Endometrial microvascular endothelial cells (primary cell): ENCODE data around the gene PLA2G4A. TPM values are rescaled to one million over a fixed set of nuclear protein-coding genes. Genes with fewer than 3 reads are reported as not detected.

ENCODE experiments used
- in situ Hi-C: cut with HindIII; loops from 2 replicates; pipeline ENCODE4 v1.10.0; 2017; ENCODE audit warnings: low sequenced_read_pairs, low pct_unique_long_range_greater_than_20kb; ENCODE audit errors: inconsistent ontology term
- total RNA-seq: library from RNA; depleted of rRNA; stranded (reverse); fragments of >200 nt; gene quantifications from one replicate; pipeline ENCODE4 v1.2.3, GENCODE V29; 2015; ENCODE audit errors: inconsistent ontology term

The PLA2G4A gene
- total RNA-seq, 1 donor from 2014 or later, result 0.28 TPM

DNA sequence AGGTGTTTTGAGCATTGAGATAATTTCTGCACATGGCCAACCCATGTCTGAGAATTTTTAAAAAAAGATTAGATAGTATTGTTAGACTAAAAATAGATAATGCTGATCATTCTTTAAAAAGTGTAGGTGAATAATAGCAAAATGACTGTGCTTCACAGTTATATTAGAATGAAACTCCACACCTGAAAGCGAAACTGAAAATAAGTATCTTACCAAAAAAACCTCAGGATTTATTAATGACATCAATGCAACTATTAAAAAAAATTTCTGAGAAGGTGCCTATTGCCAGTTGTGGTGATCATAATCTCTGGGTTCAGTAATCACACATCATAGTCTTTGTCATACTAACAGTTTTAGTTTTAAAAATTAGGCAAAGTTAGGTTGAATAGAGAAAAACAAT lies 36.5 kb downstream of the PLA2G4A start:
- in situ Hi-C loops, result no loop called here

GRCh38 chr1:186865857-186866256 lies 37.1 kb downstream of the PLA2G4A start:
- in situ Hi-C loops, result no loop called here

DNA sequence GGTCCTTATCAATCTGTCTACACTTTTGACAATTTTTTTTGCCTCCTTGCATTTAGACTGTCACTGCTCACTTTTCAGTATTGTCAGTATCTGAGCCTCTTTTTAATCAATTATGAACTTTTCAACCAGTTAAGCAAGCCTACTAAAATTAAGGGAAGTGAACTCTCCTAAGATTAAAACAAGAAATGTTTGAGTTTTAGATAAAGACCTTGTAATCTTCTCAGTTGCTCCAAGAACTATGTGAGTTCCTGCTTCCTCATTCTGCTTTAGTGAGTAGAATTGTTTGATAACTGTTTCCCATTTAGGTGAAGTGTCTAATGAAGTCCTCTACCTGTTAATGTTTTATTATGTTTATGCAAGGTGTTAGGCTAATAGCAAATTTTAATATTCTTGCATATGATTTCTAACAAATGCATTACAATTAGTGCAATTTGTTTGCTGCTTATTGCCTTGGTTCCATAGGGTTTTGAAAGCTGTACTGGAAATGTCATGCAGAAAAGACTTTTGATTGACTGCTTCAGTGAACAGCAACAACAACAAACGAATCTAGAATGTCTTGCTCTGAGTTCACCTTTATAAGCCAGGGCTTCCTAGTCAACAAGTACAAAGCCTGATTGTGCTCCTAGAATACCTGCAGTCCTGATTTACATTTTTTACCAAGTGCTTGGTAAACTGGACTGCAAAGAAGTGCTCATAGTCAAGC lies 40.9 kb downstream of the PLA2G4A start:
- in situ Hi-C loops, result no loop called here

DNA sequence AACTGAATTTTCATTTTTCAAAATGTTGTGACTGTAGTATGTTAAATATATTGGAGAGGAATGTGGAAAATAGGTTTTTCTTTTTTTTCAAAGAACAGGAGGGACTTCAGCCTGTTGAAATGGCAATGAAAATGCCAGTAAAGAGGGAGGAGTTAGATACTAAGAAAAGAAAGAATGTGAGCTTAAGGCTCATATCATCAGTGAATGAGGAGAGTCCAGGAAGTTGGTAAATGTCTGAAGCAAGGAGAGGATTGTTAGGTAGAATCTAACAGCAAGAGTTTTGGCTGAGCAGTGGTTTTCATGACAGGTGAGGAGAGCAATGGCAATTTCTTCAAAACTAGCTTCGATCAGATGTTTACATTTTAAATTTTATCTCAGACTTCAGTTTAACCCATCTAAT lies 43.0 kb downstream of the PLA2G4A start:
- in situ Hi-C loops, result no loop called here

GRCh38 chr1:186872291-186872690 lies 43.5 kb downstream of the PLA2G4A start:
- in situ Hi-C loops, result no loop called here

DNA sequence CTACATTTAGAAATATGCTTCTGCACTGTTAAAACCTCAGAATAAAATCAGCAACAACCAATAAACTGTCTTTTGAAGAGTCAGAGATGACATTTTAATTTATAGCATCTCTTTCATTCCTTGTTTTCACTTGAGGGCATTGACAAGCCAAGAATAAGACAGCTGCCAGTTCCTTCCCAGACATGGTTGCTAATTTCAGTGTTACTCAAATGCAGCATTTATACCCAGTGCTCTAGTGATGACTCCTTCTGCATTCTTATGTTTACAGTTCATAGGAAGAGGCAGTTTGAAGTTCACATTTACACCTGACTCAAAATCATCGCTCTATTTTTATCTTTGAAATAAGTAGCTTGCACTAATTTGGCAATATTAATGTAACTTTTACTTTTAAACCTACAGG lies 44.9 kb downstream of the PLA2G4A start:
- in situ Hi-C loops, result no loop called here

DNA sequence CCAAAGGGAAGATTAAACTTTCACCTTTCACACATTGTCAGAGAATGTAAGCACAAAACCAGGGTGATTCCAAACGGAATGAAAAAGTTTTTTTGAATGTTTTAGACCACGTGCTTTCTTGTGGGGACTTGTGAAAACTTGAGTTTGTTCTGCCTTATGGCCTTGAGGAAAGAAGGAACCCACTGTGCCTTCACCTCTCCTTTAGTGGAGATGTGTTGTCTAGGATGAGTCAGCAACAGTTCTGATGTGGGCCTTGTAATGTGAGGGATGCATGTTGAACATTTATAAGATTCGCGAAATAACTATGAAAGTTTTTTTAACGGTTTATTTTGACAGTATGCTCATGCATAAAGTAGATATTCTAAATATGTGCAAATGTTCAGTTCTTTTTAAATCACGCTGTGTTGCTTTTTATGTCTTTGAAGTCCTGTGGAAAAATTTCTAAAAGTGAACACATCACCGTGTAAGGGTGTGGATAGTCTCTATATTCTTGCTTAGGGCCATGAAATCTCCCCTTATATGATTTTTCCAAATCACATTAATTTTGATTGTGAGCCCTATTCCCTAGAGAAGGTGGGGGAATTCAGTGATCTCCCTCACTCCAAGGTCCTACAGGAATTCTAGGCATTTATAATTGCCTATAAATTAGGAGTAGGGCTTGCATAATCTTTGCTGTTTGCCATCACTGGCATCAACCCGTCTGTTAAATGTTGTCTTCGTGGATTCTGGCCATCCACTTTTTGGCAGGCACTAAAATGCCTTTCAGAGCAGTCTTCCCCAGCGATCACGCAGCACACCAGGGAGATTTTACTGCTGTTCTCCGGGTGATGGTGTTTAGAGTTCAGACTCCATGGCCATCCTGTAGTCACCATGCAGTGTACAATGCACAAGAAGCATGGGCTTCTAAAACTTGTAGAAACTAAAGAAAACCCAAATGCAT lies 47.4 kb downstream of the PLA2G4A start:
- in situ Hi-C loops, result no loop called here

GRCh38 chr1:186878356-186878755 lies 49.6 kb downstream of the PLA2G4A start:
- in situ Hi-C loops, result no loop called here

GRCh38 chr1:186880982-186881381 lies 52.2 kb downstream of the PLA2G4A start:
- in situ Hi-C loops, result no loop called here

DNA sequence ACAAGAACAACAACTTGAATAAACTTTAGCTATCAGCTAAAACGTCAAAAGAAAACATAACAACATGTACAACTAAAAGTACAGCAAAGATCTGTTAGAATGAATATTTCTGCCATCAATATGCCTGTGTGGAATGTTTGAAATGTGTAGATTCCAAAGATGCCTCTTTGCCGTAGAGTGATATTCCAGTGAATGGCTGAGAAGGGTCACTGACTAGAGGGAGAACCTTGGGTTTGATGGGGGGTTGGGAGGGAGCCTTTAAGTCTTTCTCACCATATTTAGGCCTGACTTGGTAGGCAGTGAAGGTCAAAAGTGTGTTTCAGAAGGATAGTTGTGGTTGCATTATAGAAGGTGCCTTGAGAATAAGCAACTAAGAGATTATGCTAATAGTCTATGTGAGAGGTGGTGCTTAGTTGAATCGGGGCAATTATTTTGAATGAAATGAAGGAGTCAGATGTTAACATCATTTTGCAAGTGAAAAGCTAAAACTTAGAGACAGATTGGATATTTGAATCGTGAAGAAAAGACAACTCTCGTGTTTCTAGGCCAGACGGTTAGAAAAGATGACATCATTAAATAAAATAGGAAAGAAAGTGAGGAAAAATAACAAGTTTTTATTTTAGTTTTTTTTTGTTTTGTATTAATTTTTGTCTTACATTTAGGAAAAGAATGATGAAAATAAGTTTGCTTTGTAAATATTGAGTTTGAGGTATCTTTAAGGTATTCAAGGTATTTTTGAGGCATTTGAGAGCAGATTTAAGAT lies 53.8 kb downstream of the PLA2G4A start:
- in situ Hi-C loops, result no loop called here

DNA sequence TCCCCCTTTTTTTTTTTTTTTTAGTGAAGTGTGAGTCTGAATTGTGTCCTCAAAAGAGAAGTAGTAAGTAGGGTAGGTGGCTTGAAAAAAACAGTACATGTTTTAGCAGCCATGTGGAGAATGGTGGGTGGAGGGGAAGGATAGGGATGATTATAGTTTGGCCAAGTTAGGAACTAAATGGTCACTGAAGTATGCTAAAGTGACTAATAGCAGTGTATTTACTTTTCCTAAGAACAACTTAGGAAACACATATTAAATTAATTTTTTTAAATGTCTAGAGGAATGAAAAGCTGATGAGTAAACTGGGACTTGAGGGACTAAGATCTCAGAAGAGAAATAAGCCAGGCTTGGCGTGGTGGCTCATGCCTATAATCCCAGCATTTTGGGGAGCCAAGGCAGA lies 55.5 kb downstream of the PLA2G4A start:
- in situ Hi-C loops, result no loop called here

GRCh38 chr1:186887203-186887602 lies 58.5 kb downstream of the PLA2G4A start:
- in situ Hi-C loops, result no loop called here

DNA sequence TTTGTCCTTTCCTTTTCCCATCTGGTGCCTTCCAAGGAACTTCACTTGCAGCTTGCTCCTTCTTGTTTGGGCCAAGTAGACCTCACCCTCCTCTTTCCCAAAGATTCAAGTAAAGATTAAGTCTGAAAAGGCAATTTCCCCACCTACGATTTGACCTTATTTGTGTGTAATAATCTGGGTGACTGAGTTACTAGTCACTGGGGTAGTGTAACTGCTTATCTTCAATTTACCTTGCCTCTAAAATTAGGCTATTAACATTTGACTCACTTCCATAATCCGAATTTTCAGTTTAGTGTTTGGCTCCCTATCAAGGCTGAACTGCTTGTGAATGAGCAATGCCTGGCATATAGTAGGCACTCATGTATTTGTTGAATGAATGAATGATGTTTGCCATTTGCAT lies 59.6 kb downstream of the PLA2G4A start:
- in situ Hi-C loops, result no loop called here

- in situ Hi-C loops, result no loop called here
These were observed 64.2 kb downstream of the PLA2G4A start for GRCh38 chr1:186892936-186893335.

DNA sequence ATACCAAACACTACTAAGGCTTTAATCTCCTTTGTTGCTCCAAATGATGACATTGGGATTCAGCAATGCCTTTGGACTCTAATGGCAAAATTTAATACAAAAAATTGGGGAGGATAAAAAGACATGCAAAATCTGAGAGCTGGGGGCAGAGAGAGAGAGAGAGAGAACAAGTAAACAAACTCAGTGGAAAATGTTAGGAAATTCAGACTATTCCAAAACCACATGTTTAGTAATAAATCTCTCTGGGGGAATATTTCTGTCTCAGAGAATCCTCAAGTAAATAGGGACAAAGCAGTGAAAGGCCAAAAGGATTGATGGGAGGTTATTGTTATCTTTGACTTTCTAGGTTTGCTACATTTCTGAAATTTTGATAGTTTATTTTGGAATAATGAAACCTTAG lies 65.7 kb downstream of the PLA2G4A start:
- in situ Hi-C loops, result no loop called here

GRCh38 chr1:186896211-186896610 lies 67.5 kb downstream of the PLA2G4A start:
- in situ Hi-C loops, result no loop called here

GRCh38 chr1:186897008-186897407 lies 68.3 kb downstream of the PLA2G4A start:
- in situ Hi-C loops, result no loop called here

- in situ Hi-C loops, result no loop called here
These were observed 70.8 kb downstream of the PLA2G4A start for GRCh38 chr1:186899577-186899976.

DNA sequence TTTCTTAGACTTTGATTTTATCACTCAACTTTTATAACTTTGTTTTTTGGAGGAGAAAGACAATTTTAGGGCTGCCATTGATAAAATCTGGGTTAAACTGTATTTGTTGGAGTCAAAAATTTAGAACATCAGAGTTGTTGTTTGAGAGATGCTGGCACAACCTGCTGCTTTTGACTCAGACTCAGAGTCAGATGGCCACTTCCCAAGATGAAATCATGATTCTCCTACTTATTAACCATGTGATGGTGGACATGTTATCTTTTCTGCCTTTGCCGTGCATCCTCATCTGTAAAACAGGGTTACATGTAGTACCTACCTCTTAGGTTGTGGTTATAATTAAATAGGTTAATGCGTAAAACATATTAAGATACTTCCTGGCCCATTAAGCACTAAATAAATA lies 71.2 kb downstream of the PLA2G4A start:
- in situ Hi-C loops, result no loop called here
